Fibroblast of skin of scalp (primary cell): ENCODE data around the gene FUNDC1.

ENCODE experiments used
- DNase-seq: peaks from one replicate; pipeline ENCODE4 v3.0.0-alpha.2; 2013

FUNDC1 gene

GRCh38 chrX:44480591-44480990 is 62.1 kb downstream of the FUNDC1 start:
- DNase-seq: no peak

- DNase-seq: no peak
Measured at GRCh38 chrX:44474410-44474809, 68.2 kb downstream of the FUNDC1 start.
